ENCODE data around the gene CCL3.
"Not testable (repeated sequence)": the region's sequence is repeated elsewhere in the genome, so short reads cannot be mapped to it uniquely, and the experiment has no call there.

DNA sequence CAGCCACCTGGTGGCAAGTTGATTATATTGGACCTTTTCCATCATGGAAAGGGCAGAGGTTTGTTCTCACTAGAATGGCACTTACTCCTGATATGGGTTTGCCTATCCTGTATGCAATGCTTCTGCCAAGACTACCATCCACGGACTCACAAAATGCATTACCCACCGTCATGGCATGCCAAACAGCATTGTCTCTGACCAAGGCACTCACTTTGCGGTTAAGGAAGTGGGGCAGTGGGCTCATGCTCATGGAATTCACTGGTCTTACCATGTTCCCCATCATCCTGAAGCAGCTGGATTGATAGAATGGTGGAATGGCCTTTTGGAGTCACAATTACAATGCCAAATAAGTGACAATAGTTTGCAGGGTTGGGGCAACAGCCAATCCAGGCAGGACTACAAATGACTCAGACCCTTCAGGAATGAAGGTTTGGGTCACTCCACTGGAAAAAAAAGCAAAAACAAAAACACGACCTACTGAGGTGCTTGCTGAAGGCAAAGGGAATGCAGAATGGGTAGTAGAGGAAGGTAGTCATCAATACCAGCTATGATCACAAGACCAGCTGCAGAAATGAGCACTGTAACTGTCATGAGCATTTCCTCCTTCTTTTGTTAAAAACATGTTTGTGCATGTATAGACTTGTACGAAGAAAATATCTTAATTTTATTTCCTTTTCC is 25.2 kb upstream of the CCL3 start:
- TF ChIP-seq, protein P1, sequence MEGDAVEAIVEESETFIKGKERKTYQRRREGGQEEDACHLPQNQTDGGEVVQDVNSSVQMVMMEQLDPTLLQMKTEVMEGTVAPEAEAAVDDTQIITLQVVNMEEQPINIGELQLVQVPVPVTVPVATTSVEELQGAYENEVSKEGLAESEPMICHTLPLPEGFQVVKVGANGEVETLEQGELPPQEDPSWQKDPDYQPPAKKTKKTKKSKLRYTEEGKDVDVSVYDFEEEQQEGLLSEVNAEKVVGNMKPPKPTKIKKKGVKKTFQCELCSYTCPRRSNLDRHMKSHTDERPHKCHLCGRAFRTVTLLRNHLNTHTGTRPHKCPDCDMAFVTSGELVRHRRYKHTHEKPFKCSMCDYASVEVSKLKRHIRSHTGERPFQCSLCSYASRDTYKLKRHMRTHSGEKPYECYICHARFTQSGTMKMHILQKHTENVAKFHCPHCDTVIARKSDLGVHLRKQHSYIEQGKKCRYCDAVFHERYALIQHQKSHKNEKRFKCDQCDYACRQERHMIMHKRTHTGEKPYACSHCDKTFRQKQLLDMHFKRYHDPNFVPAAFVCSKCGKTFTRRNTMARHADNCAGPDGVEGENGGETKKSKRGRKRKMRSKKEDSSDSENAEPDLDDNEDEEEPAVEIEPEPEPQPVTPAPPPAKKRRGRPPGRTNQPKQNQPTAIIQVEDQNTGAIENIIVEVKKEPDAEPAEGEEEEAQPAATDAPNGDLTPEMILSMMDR (IDR thresholded peaks at IDR 0.05; ENCODE audit: low read depth, low read length) = not testable (repeated sequence)
- not testable (repeated sequence) for TF ChIP-seq EZH2phosphoT487 (IDR thresholded peaks at IDR 0.05; ENCODE audit: low read depth)
